Measurements from ENCODE around the gene CALML4. TPM values are rescaled to one million over a fixed set of nuclear protein-coding genes. Genes with fewer than 3 reads are reported as not detected.

Gene CALML4, protein sequence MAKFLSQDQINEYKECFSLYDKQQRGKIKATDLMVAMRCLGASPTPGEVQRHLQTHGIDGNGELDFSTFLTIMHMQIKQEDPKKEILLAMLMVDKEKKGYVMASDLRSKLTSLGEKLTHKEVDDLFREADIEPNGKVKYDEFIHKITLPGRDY
- 0.39 and 0.88 TPM in 2 replicates for total RNA-seq

DNA sequence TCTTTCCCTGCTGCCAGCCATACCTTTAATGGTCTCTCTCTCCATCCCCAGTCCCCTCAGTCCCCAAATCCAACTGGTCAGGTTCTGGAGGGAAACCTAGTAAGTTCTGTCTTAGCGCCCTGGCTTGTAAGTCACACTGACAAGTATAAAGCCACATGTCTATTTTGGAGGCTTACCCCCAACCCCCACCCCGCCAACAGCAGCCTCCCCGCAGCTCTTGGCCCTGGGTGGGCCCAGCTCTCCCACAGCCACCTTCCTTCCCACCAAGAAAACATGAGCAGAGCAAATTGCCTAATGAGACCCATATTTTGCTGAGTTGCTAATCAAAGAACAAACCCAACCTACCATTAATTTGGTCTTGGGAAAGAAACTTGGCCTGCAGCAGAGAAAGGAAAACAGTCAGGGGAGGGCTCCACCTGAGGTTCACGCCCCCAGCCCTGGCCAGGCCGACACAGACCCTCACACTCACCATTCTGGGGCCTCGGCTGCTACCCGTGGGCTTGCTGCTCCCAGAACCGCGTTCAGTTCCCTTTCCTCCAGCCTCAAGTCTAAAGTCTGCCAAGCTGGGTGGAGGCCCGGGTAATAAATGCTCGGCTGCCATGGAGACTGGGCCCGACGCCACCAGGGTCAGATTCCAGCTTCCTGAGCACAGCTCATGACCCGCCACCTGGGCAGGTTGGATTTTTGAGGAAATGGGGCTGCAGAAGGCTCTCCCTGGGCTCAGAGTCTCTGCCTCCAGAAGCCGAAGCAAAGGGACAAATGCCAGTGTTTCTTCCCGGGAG, at the start of gene CALML4:
TSS of gene CALML4 (minus strand) at position 557 of the 782 bp plus-strand sequence. CDS start at position 472, 85 bp downstream.

DNA sequence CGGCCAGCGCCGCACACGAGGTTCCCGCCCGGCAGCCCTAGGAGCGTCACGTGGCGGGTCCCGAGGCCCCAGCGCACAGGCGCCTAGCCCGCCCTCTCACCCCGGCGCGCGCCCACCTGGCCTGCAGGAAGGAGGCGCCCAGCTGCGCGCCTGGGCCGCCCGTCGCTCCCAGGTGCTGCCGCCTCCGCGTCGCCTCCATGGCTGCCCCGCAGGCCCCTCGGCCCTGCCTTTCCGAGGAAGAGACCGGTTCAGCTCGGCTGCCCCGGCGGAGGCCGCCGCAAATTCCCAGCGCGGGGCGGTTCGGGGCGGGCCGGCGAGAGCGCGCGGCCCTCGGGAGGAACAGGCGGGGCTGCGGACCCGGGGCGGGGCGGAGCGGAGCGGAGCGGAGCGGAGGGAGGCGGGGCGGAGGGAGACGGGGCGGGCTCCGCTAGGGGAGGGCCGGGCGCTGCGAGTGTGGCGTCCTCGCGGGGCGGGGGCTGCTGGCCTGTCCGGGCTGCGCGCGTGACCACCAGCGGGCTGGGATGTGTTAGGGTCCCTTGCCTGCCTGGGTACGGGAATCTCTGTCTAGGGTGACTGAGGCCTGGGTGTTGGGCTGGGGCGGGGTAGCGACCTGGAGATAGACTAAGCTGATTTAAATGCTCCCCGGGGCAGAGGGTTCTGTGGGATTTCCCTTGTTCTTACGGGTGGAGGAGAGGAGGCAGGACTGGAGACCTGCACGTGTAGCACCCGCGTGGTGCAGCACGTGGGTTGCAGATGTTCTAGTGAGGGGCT, 24.4 kb upstream of the CALML4 start, which contains the start of gene CLN6:
TSS of gene CLN6 (minus strand) at position 343 of the 771 bp plus-strand sequence. CDS start at position 199, 144 bp downstream.

Other genes with a start within 250 kb of the CALML4 start
- 7.4 and 11.9 TPM in 2 replicates for gene PIAS1, start 151.0 kb downstream of the CALML4 start, total RNA-seq
- 11.6 and 17.8 TPM in 2 replicates for gene CLN6, start 24.4 kb upstream of the CALML4 start, total RNA-seq
- 25.1 and 42.7 TPM in 2 replicates for gene FEM1B, start 72.4 kb upstream of the CALML4 start, total RNA-seq
- 2.0 and 16.5 TPM in 2 replicates for gene ITGA11, start 226.8 kb upstream of the CALML4 start, total RNA-seq